SK-N-SH (cell line): Measurements from ENCODE around the gene SDHAF4. TPM values are rescaled to one million over a fixed set of nuclear protein-coding genes. Genes with fewer than 3 reads are reported as not detected.

Experiments
- CTCF ChIA-PET: fragments of 300-600, 350-600 bp; formaldehyde crosslinking; extraction: SDS; loops from one replicate; lab custom pipeline; 2021; lab: Yijun Ruan, JAX
- POLR2A ChIA-PET: fragments of 350-600 bp; sonication (Branson Sonifier 250); formaldehyde crosslinking; extraction: SDS; loops from one replicate; lab custom pipeline; 2020; ENCODE audit warnings: antibody characterized with exemption, inconsistent platforms; lab: Yijun Ruan, JAX
- DNase-seq: peaks from one replicate; pipeline ENCODE4 v3.0.0; 2012
- H2AFZ ChIP-seq: fragments of 200-600 bp; sonication (generic); 2 replicates; pipeline ENCODE4 v1.8.1; 2016; ENCODE audit warnings: antibody characterized with exemption, mild to moderate bottlenecking, low read depth
- H3F3A ChIP-seq: fragments of 200-600 bp; sonication (generic); replicated peaks from 2 replicates; pipeline ENCODE3; 2016; ENCODE audit warnings: antibody characterized with exemption, mild to moderate bottlenecking; ENCODE audit not compliant: insufficient read depth
- H3K27ac ChIP-seq, 2 experiments: fragments of 200-500 bp in 1 of 2; fragments of 200-600 bp in 1 of 2; sonication (Bioruptor generic) in 1 of 2; sonication (generic), shearing (Covaris generic) in 1 of 2; 2 replicates each; pipeline versions ENCODE4 v1.5.1 to v1.6.1; 2014 to 2016; ENCODE audit warnings: low read depth in 2 of 2, inconsistent platforms in 1 of 2, low read length in 1 of 2, mild to moderate bottlenecking in 1 of 2, mixed read lengths in 1 of 2
- H3K27me3 ChIP-seq: fragments of 200-600 bp; sonication (generic), shearing (Covaris generic); 2 replicates; pipeline ENCODE4 v1.6.1; 2016; ENCODE audit warnings: mixed run types; ENCODE audit not compliant: insufficient read depth
- H3K36me3 ChIP-seq, 2 experiments: fragments of 200-500 bp in 1 of 2; fragments of 200-600 bp in 1 of 2; sonication (Bioruptor generic) in 1 of 2; sonication (generic) in 1 of 2; replicated peaks in 1 of 2; 2 replicates each; pipeline versions ENCODE3 to v1.5.1; 2014 to 2016; ENCODE audit warnings: low read length in 1 of 2, mild to moderate bottlenecking in 1 of 2; ENCODE audit not compliant: insufficient read depth in 2 of 2, control insufficient read depth in 1 of 2
- H3K4me1 ChIP-seq, 2 experiments: fragments of 200-500 bp in 1 of 2; fragments of 200-600 bp in 1 of 2; sonication (Bioruptor generic) in 1 of 2; sonication (generic), shearing (Covaris generic) in 1 of 2; 2 replicates each; pipeline versions ENCODE4 v1.5.1 to v1.6.1; 2014 to 2016; ENCODE audit warnings: low read depth in 1 of 2, low read length in 1 of 2, mixed run types in 1 of 2; ENCODE audit not compliant: insufficient read depth in 2 of 2, control insufficient read depth in 1 of 2
- H3K4me2 ChIP-seq: fragments of 200-600 bp; sonication (generic), shearing (Covaris generic); 2 replicates; pipeline ENCODE4 v1.6.1; 2017; ENCODE audit warnings: mixed run types
- H3K4me3 ChIP-seq, 2 experiments: fragments of 200-500 bp in 1 of 2; fragments of 200-600 bp in 1 of 2; sonication (Bioruptor generic) in 1 of 2; sonication (generic), shearing (Covaris generic) in 1 of 2; 2 replicates each; pipeline versions ENCODE4 v1.5.1 to v1.8.1; 2014 to 2016; ENCODE audit warnings: low read depth in 2 of 2, inconsistent platforms in 1 of 2, low read length in 1 of 2, mild to moderate bottlenecking in 1 of 2, mixed read lengths in 1 of 2, moderate library complexity in 1 of 2
- H3K79me2 ChIP-seq: fragments of 200-600 bp; sonication (generic); 2 replicates; pipeline ENCODE4 v1.8.1; 2017; ENCODE audit warnings: mild to moderate bottlenecking; ENCODE audit not compliant: insufficient read depth
- H3K9ac ChIP-seq: fragments of 200-600 bp; sonication (generic); 2 replicates; pipeline ENCODE4 v1.6.1; 2017; ENCODE audit warnings: mixed run types
- H3K9me2 ChIP-seq: fragments of 200-600 bp; sonication (generic); 2 replicates; pipeline ENCODE4 v1.6.1; 2017; ENCODE audit warnings: mixed run types
- H3K9me3 ChIP-seq: fragments of 200-600 bp; sonication (generic); 2 replicates; pipeline ENCODE4 v1.6.1; 2017; ENCODE audit warnings: mixed run types, mild to moderate bottlenecking, moderate library complexity
- H4K20me1 ChIP-seq: fragments of 200-600 bp; sonication (generic); 2 replicates; pipeline ENCODE4 v1.6.1; 2017; ENCODE audit warnings: mild to moderate bottlenecking, mixed run types; ENCODE audit not compliant: insufficient read depth
- CTCF ChIP-seq: fragments of 200-600 bp; sonication (generic); IDR thresholded peaks from 2 replicates; pipeline ENCODE4 v1.6.1; 2017; ENCODE audit warnings: antibody characterized with exemption, mild to moderate bottlenecking, moderate library complexity
- FOXM1 ChIP-seq: IDR thresholded peaks from 2 replicates; pipeline ENCODE4 v1.4.0; 2012; ENCODE audit warnings: low read depth, mild to moderate bottlenecking
- GABPA ChIP-seq: IDR thresholded peaks from 2 replicates; pipeline ENCODE4 v1.4.0; 2012; ENCODE audit warnings: low read depth, mild to moderate bottlenecking
- NFIC ChIP-seq: IDR thresholded peaks from 2 replicates; pipeline ENCODE4 v1.4.0; 2012; ENCODE audit warnings: borderline replicate concordance
- NRF1 ChIP-seq: IDR thresholded peaks from 2 replicates; pipeline ENCODE4 v1.6.1; 2012; ENCODE audit warnings: low read depth, mild to moderate bottlenecking, low read length
- REST ChIP-seq: IDR thresholded peaks from 2 replicates; pipeline ENCODE4 v1.6.1; 2012; ENCODE audit warnings: mild to moderate bottlenecking, low read depth, low read length, moderate library complexity
- RFX5 ChIP-seq: IDR thresholded peaks from 2 replicates; pipeline ENCODE4 v1.6.1; 2012; ENCODE audit warnings: mild to moderate bottlenecking, improper control_type of control experiment, low read length
- SMC3 ChIP-seq: IDR thresholded peaks from 2 replicates; pipeline ENCODE4 v1.6.1; 2012; ENCODE audit warnings: low read depth, low read length, improper control_type of control experiment
- TAF1 ChIP-seq: IDR thresholded peaks from 2 replicates; pipeline ENCODE4 v1.6.1; 2012; ENCODE audit warnings: low read depth, mild to moderate bottlenecking, low read length, moderate library complexity, borderline replicate concordance
- USF1 ChIP-seq: IDR thresholded peaks from 2 replicates; pipeline ENCODE4 v1.4.0; 2012; ENCODE audit warnings: low read depth, borderline replicate concordance
- YY1 ChIP-seq: IDR thresholded peaks from 2 replicates; pipeline ENCODE4 v1.4.0; 2012; ENCODE audit warnings: low read depth, mild to moderate bottlenecking
- WGBS: methylation state at CpG from one replicate; pipeline ENCODE4 v1.1.6; 2017; ENCODE audit warnings: low lambda C conversion rate; 5-methylcytosine and 5-hydroxymethylcytosine counted together
- polyA plus RNA-seq, 3 experiments: library from polyadenylated mRNA; depleted of rRNA; stranded (reverse); fragments of >200 nt; gene quantifications; 2 replicates each; pipeline ENCODE4 v1.2.3, GENCODE V29; 2012

Gene SDHAF4
- polyA plus RNA-seq, 1 of the 3 experiments (the other 2 are of a cell fraction): 8.6 TPM

GRCh38 chr6:70590400-70590799 is 23.7 kb downstream of the SDHAF4 start (continued):
- TF ChIP-seq CTCF: no peak
- TF ChIP-seq NRF1: no peak
- TF ChIP-seq GABPA: no peak
- no peak for TF ChIP-seq YY1

- no peak overlapping the region for H3K4me2 ChIP-seq
- no peaks in the 10 kb centered on the region for H3K9me3 ChIP-seq
- no peak overlapping the region for H3K4me3 ChIP-seq
- ChIA-PET POLR2A (no interaction called here), CTCF (interaction anchor here (1.4 kb wide), 1 partner anchor 72 kb away, joined by 3 read pairs; no protein-coding TSS in a partner anchor)
- no peak overlapping the region for H3K9ac ChIP-seq
- H4K20me1 ChIP-seq: no peaks in the 10 kb centered on the region
- no peak overlapping the region for H2AFZ ChIP-seq
- no peaks in the 10 kb centered on the region for H3K4me1 ChIP-seq
- H3K27me3 ChIP-seq: no peaks in the 10 kb centered on the region
- TF ChIP-seq REST (no peak), RFX5 (no peak), USF1 (no peak), TAF1 (no peak), FOXM1 (no peak), NFIC (no peak), SMC3 (no peak)
- H3K27ac ChIP-seq: no peak overlapping the region
- no peaks in the 10 kb centered on the region for H3K79me2 ChIP-seq
- H3F3A ChIP-seq: no peaks in the 10 kb centered on the region
- 73% methylated on average over 3 of the region's 5 CpGs for WGBS
- H3K36me3 ChIP-seq: peaks cover 0 to 5% of the 10 kb centered on the region in 2 experiments
- H3K9me2 ChIP-seq: no peaks in the 10 kb centered on the region
- DNase-seq: no peak
Observed at GRCh38 chr6:70592391-70593117, 25.8 kb downstream of the SDHAF4 start.
